HepG2 (cell line): ENCODE data around the gene KATNAL1. TPM values are rescaled to one million over a fixed set of nuclear protein-coding genes. Genes with fewer than 3 reads are reported as not detected.
A peak's percentile ranks its signal among the peaks of the same experiment; 100 is the strongest.

Experiments used
- BCL6 ChIP-seq: IDR thresholded peaks from 2 replicates; pipeline ENCODE4 v1.6.1; 2016; ENCODE audit warnings: missing genetic modification reagents, missing compliant biosample characterization
- BORCS8-MEF2B ChIP-seq: sonication (generic); formaldehyde crosslinking; IDR thresholded peaks from 2 replicates; pipeline ENCODE4 v1.8.0; 2022; ENCODE audit warnings: mild to moderate bottlenecking, missing genetic modification reagents
- BRCA1 ChIP-seq: sonication (generic); formaldehyde crosslinking; IDR thresholded peaks from 2 replicates; pipeline ENCODE4 v1.4.0; 2020; ENCODE audit warnings: missing genetic modification reagents
- CBFB ChIP-seq: sonication (generic); formaldehyde crosslinking; IDR thresholded peaks from 2 replicates; pipeline ENCODE4 v1.4.0; 2020; ENCODE audit warnings: missing genetic modification reagents
- HNRNPH1 ChIP-seq: fragments of 200-400 bp; formaldehyde crosslinking; optimal IDR thresholded peaks from 2 replicates; pipeline ENCODE3; 2017; ENCODE audit warnings: mild to moderate bottlenecking, low read depth, low read length
- KMT2A ChIP-seq: sonication (generic); formaldehyde crosslinking; IDR thresholded peaks from 2 replicates; pipeline ENCODE4 v1.4.0; 2020; ENCODE audit warnings: missing genetic modification reagents
- MIER2 ChIP-seq: IDR thresholded peaks from 2 replicates; pipeline ENCODE4 v1.6.1; 2016; ENCODE audit warnings: missing biosample characterization, missing genetic modification reagents
- SAP130 ChIP-seq: IDR thresholded peaks from 2 replicates; pipeline ENCODE4 v1.6.1; 2016; ENCODE audit warnings: low read depth
- ZBTB20 ChIP-seq: sonication (generic); formaldehyde crosslinking; IDR thresholded peaks from 2 replicates; pipeline ENCODE4 v1.8.1; 2023; ENCODE audit warnings: missing genetic modification reagents, low read depth, mild to moderate bottlenecking, borderline replicate concordance
- ZKSCAN1 ChIP-seq: fragments of 150-350 bp; IDR thresholded peaks from 2 replicates; pipeline ENCODE4 v1.6.1; 2014; ENCODE audit warnings: low read length
- ZNF713 ChIP-seq: sonication (generic); formaldehyde crosslinking; IDR thresholded peaks from 2 replicates; pipeline ENCODE4 v1.4.0; 2020; ENCODE audit warnings: mild to moderate bottlenecking, missing genetic modification reagents
- ZNF841 ChIP-seq: sonication (generic); formaldehyde crosslinking; IDR thresholded peaks from 2 replicates; pipeline ENCODE4 v1.8.1; 2023; ENCODE audit warnings: missing genetic modification reagents, borderline replicate concordance
- polyA plus RNA-seq, 8 experiments: library from polyadenylated mRNA; depleted of rRNA in 3 of 8; stranded (reverse) in 7 of 8; unstranded in 1 of 8; fragments of >200 nt; fragmentation: Illumina TruSeq in 4 of 8; extraction: Trizol in 4 of 8; gene quantifications; 2 replicates each; pipeline versions ENCODE4 v1.2.1 to v1.2.3, GENCODE V29; 2011 to 2016; ENCODE audit warnings: low read depth in 4 of 8, missing spikeins in 1 of 8, mixed read lengths in 1 of 8; ENCODE audit not compliant: insufficient read depth in 1 of 8
- total RNA-seq, 5 experiments: library from RNA; depleted of rRNA; stranded (reverse); fragments of >200 nt; fragmentation: Illumina TruSeq; extraction: Trizol; gene quantifications; 2 replicates each; pipeline ENCODE4 v1.2.3, GENCODE V29; 2016; ENCODE audit warnings: low read depth in 1 of 5
- TF ChIP-seq, protein P1 (sequence below): IDR thresholded peaks from 2 replicates; pipeline ENCODE4 v1.6.1; 2016; ENCODE audit warnings: low read depth, borderline replicate concordance
- TF ChIP-seq, protein P2 (sequence below), 2 experiments: sonication (generic) in 1 of 2; formaldehyde crosslinking in 1 of 2; IDR thresholded peaks; 2 replicates each; pipeline versions ENCODE4 v1.4.0 to v1.6.1; 2016 to 2020; ENCODE audit warnings: borderline replicate concordance in 1 of 2, low read depth in 1 of 2, mild to moderate bottlenecking in 1 of 2, missing genetic modification reagents in 1 of 2

Gene KATNAL1
- total and polyA plus RNA-seq, 2 of the 13 experiments (the other 11 are each of a cell fraction or from before 2014, with no cell fraction given), result 3.2 to 11.8 TPM

DNA sequence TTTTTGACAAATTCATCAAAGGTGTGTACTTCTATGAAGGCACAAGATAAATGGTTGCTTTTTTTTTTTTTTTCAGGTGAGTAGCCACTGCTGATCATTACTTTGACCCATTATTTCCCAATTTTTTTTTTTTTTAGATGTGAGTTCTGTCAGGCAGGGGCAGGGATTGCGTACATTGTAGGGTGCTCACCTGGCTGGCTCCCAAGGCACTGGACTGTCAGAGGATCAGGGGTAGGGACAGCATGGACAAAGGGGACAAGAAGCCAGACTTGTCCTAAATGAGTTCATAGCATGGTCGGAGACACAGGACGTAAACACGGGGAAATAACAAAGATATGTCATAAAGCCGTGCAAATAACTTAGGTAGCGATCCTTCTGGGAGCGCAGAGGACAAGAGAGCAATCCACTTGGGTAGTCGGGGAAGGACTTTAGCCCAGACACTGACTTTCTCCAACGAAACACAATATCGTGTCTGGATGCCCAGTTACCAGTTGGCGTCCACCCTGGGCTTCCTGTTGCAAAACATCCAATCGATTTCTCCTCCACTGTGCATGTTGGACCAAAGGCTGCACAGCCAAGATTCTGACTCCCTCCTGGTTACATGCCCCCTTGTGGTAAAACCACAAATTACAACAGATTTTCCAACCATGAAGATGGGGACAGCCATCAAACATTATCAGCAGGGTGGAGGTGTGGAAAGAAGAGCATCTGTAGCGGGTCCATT lies 27.5 kb upstream of the KATNAL1 start (continued):
- TF ChIP-seq BRCA1 (CRISPR knock-in tag) (no peak), KMT2A (CRISPR knock-in tag) (peak; percentile 54), CBFB (peak; percentile 71), ZBTB20 (CRISPR knock-in tag) (peak; percentile 21; the same call in 1 of the 2 replicates), BCL6 (CRISPR knock-in tag) (peak; percentile 55), ZNF713 (CRISPR knock-in tag) (no peak), HNRNPH1 (no peak), ZKSCAN1 (0 out of 2 replicates have a peak, but pooled peaks have one; percentile 16), MIER2 (CRISPR knock-in tag) (0 out of 2 replicates have a peak, but pooled peaks have one; percentile 43), BORCS8-MEF2B (peak; percentile 54; the same call in 1 of the 2 replicates), ZNF841 (CRISPR knock-in tag) (0 out of 2 replicates have a peak, but pooled peaks have one; percentile 26), SAP130 (CRISPR knock-in tag) (peak; percentile 62)
- TF ChIP-seq, protein P1, sequence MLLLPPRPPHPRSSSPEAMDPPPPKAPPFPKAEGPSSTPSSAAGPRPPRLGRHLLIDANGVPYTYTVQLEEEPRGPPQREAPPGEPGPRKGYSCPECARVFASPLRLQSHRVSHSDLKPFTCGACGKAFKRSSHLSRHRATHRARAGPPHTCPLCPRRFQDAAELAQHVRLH (CRISPR knock-in tag), result peak; percentile 89
- TF ChIP-seq, protein P2, sequence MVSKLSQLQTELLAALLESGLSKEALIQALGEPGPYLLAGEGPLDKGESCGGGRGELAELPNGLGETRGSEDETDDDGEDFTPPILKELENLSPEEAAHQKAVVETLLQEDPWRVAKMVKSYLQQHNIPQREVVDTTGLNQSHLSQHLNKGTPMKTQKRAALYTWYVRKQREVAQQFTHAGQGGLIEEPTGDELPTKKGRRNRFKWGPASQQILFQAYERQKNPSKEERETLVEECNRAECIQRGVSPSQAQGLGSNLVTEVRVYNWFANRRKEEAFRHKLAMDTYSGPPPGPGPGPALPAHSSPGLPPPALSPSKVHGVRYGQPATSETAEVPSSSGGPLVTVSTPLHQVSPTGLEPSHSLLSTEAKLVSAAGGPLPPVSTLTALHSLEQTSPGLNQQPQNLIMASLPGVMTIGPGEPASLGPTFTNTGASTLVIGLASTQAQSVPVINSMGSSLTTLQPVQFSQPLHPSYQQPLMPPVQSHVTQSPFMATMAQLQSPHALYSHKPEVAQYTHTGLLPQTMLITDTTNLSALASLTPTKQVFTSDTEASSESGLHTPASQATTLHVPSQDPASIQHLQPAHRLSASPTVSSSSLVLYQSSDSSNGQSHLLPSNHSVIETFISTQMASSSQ (IDR thresholded peaks at IDR 0.05; ENCODE audit: low read depth), result no peak
- TF ChIP-seq, protein P2 (CRISPR knock-in tag; IDR thresholded peaks at IDR 0.05; ENCODE audit: borderline replicate concordance), result no peak
